ENCODE data around the gene GRIK5. TPM values are rescaled to one million over a fixed set of nuclear protein-coding genes. Genes with fewer than 3 reads are reported as not detected.

GRIK5 gene
- total and polyA plus RNA-seq, 2 of the 8 experiments (the other 6 are each of a cell fraction or from before 2014, with no cell fraction given), result 17.8 to 42.9 TPM

- TF ChIP-seq POLR2AphosphoS5 (IDR thresholded peaks at IDR 0.05; ENCODE audit: low read depth, low read length) (0 out of 2 replicates have a peak, but pooled peaks have one; percentile 3), CREB1 (IDR thresholded peaks at IDR 0.05) (peak; percentile 38; the same call in 1 of the 2 replicates), E2F6 (IDR thresholded peaks at IDR 0.05) (peak; percentile 78)
Observed at GRCh38 chr19:41999071-41999877, 70.7 kb downstream of the GRIK5 start (continued).
